GM11168 (cell line): Measurements from ENCODE around the gene CRABP2.

ENCODE experiments used
- in situ Hi-C: fragments of 300-500 bp; cut with MboI; formaldehyde crosslinking; loops from one replicate; pipeline ENCODE4 v1.12.0; 2022; ENCODE audit warnings: low sequenced_read_pairs; ENCODE audit not compliant: unreplicated experiment

Gene CRABP2

DNA sequence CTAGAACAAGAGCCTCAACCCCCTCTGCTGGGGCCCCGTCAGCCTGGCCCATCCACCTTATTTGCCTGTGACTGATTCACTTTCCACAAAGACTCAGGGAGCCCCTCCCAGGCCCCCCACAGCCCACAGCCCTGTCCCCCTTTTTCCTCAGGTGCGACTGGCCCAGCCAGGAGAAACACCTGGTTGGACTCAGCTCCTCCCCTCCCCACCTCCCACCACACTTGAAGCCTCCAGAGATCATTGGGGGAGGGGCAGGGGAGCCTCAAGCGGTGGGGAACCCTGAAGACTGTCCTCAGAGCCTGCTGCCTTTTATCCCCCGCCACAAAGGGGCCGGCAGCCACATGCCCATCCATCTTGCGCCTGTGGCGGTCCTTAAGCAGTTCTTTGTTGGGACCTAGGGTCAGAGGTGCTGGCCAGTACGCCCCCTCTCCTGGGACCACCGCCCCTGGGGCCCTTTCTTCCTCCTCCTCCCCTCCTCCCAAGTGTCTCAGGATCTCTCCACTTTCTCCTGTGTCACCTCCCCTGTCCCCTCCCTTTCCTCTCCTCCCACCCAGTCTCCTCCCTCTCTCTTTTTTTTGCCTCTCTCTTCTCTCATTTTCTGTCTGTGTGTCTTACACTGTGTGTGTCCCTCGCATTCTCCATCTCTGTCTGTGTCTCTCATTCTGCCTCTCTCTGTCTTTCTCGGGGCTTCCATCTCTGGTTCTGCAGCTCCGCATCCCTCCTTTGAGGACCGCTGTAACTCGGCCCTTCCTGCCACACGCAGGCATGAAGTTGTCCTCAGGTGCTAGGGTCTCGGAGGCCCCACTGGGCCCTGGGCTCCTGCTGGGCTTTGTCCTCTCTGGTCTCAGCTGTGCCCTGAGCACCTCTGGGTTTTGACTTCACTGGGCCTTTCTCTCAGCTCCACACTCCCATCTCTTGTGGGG, 12.2 kb downstream of the CRABP2 start:
- in situ Hi-C loops = no loop called here

DNA sequence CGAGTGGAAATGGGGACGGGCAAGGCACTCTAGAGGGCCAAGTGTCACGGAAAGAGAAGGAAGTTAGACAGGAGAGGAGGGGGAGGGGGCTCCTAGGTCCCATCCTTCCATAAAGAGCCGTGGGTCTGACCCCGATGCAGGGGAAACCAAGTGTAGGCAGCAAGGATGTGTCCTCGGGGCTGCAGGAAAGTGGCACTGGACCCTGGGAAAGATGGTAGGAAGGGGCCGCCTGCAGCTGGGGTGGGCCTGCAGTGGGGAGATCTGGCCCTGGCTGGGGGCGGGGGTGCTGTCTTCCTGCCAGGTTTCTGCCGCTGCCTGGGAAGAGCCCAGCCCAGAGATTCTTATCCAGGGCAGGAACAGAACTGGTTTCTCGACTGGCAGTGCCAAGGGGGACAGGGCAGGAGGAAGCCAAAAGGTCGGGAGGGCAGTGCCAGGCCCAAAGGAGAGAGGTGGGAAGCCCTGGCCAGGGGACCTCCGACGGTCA, 12.9 kb downstream of the CRABP2 start:
- in situ Hi-C loops = no loop called here

DNA sequence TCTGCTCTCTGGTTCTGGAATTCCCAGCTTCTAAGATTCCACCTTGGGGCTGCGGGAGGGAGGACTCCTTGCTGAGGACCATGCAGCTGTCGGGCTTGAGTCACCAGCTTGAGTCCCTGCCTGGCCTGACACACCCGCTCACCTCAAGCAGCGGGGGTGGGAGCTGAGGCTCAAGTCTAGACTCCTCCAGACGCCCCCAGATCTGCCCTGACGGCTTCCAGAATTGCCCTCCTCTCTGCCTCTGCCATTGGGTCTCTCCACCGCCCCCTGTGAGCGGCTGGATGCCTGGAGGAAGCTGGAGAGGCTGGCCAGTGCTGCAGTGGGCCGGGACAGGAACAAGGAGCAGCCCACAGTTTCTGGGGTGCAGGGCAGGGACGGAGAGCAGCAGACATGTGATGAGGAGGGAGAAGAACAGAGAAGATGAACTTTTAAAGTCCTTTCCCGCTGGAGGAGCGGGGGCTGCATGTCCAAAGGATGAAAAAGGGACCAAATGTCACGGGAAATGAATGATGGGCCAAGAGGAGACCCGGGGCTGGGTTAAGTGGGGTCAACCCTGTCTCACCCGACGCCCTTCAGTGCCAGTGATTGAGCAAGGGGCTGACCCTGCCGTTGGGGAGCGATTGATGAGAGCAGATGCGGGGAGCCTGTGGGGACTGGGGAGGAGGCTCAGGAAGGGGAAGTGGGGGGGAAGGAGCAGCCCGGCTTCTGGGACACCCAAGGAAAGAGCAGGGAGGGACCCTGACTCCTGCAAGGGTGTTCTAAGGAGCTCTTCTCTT, 13.5 kb downstream of the CRABP2 start:
- in situ Hi-C loops = no loop called here

DNA sequence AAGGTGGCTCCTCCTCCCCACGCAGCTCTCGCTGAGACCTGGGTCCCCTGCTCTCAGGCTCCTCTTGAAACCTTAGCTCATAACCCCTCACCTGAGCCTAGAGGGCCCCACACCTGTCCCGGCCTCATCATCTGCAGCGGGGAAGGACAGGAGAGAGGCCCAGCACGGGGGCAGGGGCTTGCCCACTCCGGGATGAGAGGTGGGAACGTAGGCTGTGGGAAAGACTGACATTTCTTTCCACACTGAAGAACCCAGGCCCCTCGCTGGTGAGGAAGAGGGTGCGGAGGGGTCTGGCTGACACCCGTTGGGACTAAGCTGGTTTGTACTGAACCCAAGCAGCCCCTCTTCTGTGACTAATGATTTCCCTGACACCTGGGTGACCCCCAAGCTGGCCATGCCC, 14.2 kb downstream of the CRABP2 start:
- in situ Hi-C loops = no loop called here

DNA sequence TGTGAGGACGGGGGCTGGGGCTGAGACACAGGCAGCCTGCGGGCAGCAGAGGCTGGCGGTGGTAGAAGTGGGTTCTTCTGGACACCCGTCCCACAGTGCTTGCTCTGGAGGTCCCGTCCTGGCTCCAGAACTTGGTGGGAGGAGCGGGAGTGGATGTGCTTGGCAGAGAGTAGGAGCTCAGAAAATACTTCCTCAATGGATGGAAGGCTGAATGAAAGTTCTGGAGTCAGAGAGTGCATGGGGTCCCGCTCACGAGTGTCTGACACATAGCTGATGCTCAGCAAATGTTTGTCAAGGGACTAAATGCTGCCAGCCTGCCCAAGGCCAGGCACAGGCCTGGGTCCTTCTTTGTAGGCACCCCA, 14.7 kb downstream of the CRABP2 start:
- in situ Hi-C loops = no loop called here

DNA sequence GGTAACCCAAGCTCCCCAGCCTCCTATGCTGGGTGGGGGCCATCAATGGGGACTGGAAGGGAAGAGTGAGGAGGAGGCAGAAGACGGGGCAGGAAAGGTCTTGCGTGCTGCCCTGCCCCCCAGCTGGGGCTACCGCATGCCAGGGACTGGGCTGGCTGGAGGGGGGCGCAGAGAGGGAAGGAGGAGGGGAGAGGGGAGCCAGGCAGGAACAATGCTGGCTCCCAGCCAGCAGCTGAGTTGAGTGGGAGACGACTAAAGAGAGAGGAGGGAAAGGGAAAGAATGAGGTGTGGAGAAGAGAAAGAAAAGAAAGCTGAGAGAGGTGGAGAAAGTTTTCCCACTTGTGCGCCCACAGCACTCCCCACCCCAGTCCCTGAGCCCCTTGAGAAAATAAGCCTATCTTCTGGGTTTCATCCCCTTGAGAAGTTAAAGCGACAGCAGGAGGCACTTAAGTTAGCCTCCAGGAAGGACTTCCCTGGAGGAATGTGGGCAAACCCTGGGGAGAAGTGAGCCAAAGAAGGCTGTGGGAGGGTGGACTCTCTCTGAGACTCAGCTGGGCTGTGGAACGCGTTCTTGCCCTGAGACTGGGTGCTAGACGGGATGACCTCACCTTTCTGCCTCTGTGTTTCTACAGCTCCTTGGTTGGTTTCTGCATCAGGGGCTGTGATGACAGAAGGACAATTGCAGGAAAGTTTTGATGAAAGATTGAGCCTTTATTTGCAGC, 15.3 kb downstream of the CRABP2 start:
- in situ Hi-C loops = no loop called here

DNA sequence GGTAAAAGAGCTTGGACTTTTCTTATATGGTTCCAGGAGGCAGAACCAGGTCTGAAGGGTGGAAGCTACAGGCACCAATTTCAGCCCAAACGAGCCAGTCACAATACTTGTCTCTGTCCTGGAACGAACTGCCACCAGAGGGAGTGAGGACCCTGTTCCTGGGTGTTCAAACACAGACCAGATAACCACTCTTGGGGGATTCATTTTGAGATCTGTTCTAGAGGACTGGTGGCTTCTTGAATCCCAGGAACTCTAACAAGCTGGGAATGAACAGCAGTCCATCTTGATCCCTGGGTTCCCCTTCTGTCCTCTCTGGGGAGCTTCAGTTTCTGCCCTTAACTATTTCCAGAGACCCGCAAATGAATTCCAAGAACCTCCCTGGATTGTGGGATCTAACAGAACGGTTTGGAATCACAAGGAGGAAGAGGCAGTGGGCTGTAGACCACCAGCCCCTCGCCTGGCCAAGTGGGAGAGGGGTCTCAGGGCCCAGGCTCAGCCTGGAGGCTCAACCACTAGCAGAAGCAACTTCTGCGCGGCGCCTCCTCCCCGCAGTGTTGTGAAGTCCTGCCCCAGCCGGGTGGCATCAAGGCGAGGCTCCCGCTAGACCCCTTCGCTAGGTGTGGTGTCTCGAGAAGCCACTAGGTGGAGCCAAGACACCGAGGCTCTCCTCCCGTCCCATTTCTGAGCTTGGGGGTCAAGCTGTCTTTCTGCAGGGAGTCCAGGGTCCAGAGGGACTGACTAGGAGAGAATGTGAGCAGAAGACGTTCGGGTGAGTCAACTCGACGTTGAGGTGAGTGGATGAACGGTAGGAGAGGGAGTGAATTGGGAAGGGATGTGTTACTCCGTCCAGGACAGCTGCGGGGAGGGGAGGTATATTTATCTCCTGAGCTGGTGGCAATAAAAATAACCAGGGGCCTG, 16.1 kb downstream of the CRABP2 start:
- in situ Hi-C loops = no loop called here

DNA sequence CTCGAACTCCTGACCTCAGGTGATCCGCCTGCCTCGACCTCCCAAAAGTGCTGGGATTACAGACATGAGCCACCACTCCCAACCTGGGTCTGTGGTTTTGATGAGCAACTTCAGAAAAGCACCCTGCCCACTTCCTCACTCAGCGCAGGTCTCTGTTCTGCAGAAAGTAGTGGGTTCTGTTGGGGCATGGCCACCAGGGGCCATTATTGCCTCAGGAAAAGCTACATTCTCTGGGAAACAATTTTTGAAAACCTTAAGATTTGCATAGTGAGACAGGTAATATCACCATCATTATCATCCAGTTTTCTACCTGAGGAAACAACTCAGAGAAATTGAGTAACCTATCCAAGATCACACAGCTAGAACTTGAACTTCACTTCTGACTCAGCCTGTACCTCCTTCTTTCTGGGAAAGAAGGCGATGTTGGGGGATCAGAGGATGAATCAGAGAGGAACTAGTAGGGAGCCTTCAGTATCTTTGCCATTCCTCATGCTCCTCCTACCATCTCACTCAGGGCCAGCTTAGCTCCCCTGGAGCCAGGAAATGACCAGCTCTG, 21.1 kb downstream of the CRABP2 start:
- in situ Hi-C loops = no loop called here

DNA sequence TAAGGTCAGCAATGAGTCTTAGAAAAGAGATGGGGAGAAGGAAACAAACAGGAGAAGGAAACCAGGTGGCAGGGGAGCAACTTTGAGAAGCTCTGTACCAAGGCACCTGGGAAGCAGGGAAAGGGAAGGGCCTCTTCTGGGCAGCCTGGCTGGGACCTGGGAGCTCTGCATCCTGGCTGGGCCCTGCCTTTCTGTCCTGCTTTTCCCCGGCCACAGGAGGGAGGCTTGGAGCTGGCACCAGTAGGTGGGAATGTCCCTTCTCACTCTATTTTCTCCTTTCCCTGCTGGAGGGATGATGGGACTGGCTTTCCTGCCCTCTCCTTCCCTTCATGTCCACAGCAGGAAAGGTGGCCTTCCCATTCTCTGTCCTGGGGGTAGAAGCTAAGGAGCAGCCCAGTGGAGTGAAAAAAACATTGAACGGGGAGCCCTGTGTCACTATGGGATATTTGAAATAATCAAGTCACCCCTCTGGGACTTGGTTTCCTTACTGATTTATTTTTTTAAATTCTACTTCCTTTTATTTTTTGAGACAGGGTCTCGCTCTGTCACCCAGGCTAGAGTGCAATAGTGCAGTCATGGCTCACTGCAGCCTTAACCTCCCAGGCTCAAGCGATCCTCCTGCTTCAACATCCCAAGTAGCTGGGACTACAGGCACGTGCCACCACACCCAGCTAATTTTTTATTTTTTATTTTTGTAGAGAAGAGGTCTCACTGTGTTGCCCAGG, 23.1 kb downstream of the CRABP2 start:
- in situ Hi-C loops = no loop called here

DNA sequence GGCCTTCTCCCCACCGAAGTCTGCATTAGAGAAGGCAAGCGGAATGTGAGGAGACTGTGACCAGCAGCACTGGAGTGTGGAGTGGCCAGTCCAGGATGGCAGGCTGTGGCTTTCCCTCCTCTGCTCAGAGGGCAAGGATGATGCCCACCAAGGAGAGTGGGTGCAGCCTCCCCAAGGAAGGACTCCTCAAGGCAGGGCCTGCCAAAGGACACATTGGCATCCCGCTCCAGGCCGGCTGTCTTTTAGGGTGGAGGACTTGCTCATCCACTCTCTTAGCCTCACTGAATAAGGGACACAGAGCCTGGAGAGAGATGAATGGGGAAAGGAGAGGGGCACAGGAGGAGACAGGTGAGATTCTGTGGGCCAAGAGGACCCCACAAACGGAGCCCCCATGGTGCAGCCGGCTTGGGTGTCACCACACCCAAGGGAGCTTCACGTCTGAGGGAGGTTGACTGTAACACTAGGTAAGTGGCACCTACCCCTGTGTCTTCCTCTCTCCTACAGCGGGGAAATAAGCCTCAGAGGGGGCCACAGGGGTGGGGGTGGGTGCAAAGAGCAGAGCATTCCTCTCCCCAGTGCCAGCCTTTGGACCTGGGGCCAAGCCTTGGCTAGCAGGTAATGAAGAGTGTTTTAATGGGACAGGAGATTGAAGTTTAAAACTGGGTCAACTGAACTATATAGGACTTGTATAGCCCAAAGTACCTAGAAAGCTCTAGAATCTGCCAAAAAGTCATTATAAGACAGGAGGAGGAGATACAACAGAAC, 24.0 kb downstream of the CRABP2 start:
- in situ Hi-C loops = no loop called here

DNA sequence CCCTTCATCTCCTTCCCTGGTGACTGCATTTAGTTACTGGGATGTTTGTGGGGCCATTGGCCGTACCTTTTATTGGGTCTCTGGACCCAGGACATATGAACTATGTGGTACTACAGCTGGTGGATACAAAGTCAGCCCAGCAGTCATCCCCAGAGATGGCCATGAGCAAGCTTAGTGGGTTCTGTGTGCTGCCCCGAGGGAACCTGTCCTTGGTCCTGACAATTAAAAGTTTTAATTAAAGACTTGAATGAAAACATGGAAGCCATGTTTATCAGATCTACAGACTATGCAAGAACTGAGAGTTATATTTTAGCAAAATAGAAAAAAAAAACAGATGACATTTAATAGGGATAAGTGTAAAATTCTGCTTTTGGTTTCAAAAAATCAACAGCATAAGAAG, 25.3 kb downstream of the CRABP2 start:
- in situ Hi-C loops = no loop called here

DNA sequence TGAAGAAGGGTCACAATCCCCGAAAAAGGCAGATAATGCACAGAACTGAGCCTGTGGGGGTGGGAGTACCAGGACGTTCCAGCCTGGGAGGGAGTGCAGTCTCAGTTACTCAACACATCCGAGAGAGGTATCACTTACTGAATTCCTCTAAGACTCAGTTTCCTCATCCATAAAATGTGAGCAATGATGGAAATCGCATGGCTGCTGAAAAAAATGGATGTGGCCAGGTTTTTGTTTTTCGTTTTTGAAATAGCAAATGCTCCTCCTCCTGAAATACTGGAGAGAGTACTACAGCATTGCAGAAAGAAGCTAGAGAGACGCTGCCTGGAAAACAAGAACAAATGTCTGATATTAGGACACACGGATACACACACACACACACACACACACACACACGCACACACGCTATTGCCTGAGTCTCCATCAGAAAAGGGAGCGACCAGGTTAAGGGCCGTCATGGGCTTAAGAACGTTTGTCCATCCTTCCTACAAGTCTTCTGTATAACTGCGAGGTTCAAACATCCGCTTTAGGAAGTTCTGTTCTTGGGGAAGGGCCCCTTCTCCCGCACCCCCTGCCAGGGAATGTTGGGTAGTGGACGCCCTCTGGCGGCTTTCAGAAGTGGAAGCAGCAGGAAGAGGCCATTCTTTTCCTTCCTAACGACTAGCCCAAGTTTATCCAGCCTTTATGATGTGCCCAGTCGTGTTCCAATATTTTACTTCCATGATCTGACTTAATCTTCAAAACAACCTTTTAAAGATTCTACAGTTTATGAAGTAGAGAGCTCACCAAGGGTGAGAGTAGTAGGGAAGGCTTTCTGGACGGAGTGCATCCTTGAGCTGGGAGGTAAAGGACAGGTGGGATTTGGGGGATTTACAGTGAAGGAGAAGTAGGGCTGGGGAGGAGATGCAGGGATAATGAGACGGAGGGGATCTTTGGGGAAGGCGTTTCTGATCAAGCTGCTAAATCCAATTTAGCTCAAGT, 27.5 kb downstream of the CRABP2 start:
- in situ Hi-C loops = no loop called here

DNA sequence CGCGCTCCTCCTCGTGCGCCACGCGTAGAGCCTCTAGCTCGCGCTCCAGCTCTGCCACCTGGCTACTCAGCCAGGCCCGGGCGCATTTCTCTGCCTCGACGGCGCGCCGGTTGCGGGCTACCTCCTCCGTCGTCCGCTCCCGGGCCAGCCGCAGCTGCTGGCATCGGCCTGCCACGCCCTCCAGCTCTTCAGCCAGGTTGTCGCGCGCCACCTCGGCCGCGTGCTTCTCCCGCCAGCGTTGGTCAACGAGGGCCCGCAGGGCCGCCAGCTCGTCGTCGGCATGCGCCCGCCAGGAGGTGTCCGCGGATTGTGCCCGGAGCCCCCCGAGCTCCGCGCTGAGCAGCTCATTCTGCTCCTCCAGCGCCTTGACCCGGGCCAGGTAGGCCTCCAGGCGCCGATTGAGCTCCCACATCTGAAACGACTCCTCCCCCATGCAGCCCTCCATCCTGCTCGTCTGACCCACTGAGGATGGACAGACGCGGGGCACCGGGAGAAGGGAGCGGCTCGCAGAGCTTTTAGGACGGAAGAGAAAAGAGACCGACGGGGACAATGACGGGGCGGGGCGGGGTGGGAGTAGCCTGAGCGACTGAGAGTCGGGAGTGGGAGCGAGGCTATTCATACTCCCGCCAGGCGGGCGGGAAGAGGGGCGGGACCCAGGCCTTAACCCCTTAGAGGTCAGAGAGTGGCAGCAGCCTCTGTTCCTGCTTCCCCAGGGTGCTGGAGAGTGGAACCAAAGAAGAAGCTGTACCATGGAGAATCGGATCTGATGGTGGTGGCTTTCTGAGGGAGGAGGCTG, 28.4 kb downstream of the CRABP2 start, which contains the start of gene NES:
Gene NES, minus strand, starts transcription at position 588 of the 796 bp plus-strand sequence. Its CDS starts 143 bp downstream, at position 445.
- in situ Hi-C loops = no loop called here

DNA sequence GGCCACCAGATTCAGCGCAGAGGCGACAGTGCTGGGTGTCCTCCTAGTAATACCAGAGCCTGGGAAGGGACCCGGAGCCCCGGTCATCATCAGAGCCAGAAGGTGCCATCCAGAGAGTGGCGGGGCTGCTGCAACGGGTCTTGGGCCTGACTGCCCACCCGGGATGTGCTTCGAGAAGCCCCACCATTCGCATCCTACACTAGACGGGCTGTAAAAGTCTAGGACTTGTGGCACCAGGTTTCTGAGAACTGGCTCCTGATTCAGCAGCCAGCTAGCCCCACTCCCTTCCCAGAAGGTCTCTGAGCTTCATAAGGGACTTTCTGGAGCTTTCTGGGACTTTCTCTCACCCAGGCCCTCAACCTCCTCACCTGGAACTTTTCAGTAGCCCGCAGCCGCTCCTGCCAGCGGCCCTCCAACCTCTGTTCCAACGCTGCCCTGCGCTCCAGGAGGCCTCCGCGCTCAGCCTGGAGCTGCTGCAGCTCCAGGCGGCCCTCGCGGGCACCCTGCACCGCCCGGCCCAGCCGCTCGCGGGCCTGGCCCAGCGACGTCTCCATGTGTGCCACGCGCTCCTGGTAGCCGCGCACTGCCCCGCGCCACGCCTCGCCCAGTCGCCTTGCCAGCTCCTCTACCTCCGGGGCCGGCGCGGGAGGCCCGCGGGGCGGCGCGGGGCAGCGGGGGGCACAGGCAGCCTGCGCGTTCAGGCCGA, 29.1 kb downstream of the CRABP2 start:
- in situ Hi-C loops = no loop called here
